Smooth muscle cell of the brain vasculature (primary cell): ENCODE data around the gene CDYL2.
"Not testable (repeated sequence)": the region's sequence is repeated elsewhere in the genome, so short reads cannot be mapped to it uniquely, and the experiment has no call there.

Experiments used
- DNase-seq: peaks from one replicate; pipeline ENCODE4 v3.0.0-alpha.2; 2012; ENCODE audit warnings: low read depth, low spot score

CDYL2 gene

DNA sequence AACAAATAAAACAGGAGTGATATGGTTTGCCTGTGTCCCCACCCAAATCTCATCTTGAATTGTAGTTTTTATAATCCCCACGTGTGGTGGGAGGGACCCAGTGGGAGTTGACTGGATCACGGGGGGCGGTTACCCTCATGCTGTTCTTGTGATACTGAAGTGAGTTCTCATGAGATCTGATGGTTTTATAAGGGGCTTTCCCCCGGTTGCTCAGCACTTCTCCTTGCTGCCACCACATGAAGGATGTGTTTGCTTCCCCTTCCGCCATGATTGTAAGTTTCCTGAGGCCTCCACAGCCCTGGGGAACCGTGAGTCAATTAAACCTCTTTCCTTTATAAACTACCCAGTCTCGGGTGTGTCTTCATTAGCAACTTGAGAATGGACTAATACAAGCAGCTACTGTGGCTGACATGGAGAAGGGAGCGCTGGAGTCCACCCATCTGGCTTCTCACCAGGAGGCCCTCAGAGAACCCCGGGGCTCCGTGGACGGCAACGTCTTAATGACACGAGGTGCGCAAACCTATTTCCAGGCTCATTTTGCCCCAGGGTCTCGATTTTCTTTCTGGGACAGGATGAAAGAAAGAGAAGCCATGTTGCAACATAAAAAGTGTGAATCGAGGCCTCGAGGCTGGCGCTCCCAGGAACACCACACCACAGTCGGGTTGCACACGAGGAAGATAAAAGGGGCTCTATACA is 134.1 kb downstream of the CDYL2 start:
- no peak for DNase-seq

GRCh38 chr16:80669673-80670072 is 134.7 kb downstream of the CDYL2 start:
- DNase-seq, result no peak

GRCh38 chr16:80667925-80668324 is 136.5 kb downstream of the CDYL2 start:
- DNase-seq, result no peak

DNA sequence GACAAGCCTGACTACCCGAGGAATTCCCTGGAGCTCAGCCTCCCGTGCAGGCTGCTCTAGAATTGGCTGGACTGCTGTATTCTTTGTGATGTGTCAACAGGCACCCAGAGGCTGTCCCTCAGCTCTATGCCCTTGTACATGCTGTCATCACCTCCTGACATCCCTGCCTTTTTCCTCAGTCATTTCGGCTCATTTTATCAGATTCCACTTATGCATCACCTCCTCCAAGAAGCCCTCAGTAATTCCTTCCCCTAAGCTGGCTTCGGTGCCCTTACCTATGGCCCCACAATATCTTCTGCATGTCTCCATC is 137.2 kb downstream of the CDYL2 start:
- DNase-seq, result no peak

DNA sequence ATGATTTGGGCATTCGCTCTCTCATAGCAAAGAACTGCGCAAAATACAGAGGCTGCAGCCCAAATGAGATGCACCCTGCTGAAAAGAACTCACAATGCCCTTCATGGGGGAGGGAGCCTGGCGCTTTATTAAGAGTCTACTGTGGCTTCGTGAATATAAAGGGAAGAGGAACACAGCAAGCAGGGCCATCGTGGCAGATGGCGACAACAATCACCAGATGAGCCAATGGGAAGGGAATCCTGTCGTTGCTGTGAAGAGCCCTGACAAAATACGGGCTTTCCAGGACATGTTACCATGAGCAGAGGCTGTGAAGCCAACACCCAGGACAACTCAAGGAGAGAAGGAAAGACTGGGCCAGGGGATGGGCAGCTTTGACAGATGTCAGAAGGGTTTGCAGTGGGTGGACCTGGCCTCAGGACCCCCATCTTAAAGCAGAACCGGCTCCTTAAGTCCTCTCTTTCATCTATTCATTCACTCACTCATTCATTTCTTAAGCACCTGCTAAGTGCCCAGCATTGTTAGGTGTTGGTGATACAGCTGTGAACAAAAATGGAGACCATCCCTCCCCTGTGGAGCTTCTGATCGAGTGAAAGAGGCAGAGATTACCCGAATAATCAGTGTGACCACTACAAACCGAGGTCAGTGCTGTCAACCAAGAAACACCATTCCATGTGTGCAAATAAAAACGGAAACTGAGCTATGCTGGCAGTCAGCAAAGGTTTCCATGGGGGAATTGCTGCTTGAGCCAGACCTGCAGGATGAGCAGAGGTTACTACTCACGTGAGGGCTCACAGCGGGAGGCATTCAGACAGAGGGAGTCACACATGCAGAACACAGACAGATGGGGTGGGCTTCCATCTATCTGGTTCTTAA is 137.8 kb downstream of the CDYL2 start:
- DNase-seq, result no peak

DNA sequence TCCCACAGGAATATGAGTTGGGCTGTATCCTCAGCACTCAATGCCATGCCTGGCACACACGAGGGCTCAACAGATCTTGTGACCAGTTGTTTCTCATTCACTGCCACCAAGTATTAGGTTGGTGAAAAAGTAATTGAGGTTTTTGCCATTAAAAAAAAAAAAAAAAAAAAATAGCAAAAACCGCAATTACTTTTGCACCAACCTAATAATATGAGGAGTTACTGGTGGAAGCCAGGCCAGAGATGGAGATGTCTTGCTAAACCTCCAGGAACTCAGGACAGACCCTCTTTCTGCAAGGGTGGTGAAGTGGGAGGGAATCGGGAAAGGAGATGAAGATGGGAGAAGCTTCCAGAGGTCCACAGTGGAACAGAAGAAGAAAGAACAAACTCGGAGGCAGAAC is 139.0 kb downstream of the CDYL2 start:
- no peak for DNase-seq

DNA sequence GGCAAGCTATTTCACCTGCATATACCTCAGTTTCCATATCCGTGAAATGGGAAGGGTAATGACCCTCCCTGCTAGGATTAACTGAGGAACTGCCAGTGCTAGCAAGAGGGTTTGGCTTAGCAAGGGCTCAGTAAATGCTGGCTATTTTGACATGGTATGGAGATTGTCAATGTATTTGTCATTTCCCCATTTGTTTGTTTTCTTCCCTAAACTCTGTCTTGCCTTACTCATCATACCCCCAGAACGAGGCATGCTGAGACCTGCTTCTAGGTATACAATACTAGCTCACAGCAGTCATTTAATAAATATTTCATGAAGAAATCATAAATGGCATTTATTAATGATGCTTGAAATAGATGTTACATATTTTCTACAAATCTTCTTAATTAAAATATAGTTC is 139.6 kb downstream of the CDYL2 start:
- DNase-seq, result no peak

GRCh38 chr16:80664226-80664625 is 140.2 kb downstream of the CDYL2 start:
- DNase-seq, result no peak

GRCh38 chr16:80663078-80663477 is 141.3 kb downstream of the CDYL2 start:
- DNase-seq, result no peak

DNA sequence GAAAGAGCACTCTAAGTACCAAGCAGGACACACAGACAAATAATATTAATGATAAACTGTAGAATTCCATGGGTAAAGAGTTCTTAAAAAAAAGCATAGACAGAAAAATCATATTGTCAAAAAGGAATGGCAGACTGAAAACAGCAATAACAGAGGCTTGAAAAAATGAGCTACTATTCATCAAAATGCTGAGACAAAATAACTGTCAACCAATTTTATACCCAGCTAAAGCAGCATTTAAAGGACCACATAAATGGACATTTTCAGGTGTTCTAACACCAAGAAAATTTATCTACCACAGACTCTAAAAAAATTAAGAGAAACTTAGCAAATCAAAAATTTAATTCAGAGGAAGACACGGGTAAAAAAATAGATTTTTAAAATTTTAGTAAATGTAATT is 144.5 kb downstream of the CDYL2 start:
- DNase-seq, result no peak

- DNase-seq, result no peak
Measured at GRCh38 chr16:80656711-80657150, 147.7 kb downstream of the CDYL2 start.

GRCh38 chr16:80656161-80656560 is 148.2 kb downstream of the CDYL2 start:
- no peak for DNase-seq

GRCh38 chr16:80655751-80656150 is 148.6 kb downstream of the CDYL2 start:
- DNase-seq, result no peak

DNA sequence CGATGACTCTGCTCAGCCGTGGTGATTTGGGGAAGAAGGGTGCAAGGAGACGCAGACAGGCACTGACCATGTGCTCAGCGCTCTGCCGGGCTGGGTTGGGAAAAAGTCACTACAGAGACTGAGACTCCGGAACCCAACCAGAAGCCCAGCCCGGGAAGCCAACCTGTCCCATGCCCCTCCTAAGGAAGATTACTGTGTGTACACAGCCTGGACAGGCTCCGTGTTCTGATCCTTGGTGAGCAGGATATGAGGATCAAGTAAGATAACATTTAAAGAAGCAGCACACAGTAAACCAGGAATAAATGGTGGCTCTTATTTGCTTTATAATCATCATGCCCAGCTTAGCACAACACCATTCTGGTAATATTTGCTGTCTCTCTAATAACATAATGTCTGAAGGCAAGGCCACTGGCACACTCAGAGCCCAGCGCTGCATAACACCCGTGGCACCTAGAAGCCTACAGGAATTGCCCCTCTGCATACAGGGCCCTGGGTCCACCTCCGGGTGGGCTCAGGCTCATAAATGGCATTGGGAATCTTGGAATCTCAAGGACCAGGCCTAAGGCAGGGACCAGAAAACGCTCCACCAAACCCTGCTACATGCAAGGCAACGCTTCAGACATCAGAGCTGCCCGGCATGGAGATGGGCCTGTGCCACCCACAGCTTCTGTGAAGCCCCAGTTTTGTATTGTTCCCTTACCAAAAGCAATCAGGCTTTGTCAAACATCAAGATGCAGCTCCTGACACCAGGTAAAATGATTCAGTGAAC is 150.1 kb downstream of the CDYL2 start:
- DNase-seq, result no peak

DNA sequence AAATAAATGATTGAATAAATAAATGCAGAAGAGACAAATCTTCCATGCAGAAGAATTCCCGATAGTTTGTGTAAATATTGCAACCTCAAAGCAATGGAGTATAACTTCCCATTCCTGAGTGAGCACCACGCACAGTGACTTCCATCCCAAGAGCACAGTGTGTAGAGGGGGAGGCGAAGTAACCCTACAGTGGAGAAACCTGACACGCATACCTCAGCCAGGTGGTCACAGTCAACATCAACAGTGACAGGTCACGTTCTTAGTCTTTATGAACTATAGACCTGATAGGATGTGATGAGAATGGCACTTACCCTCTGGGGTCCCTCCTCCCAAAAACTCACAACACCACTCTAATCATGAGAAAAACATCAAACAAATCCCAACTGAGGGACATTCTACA is 152.0 kb downstream of the CDYL2 start:
- no peak for DNase-seq

DNA sequence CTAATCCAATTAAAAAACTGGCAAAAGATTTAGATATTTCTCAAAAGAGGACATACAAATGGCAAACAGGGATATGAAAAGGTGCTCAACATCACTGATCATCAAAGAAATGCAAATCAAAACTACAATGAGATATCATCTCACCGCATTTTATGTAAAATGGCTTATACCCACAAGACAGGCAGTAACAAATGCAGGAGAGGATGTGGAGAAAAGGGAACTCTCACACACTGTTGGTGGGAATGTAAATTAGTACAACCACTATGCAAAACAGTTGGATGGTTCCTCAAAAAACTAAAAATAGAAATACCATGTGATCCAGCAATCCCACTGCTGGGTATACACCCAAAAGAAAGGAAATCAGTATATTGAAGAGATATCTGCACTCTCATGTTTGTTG is 154.1 kb downstream of the CDYL2 start:
- not testable (repeated sequence) for DNase-seq

- no peak for DNase-seq
Measured at GRCh38 chr16:80640316-80640715, 164.1 kb downstream of the CDYL2 start.

- DNase-seq, result no peak
Measured at GRCh38 chr16:80639636-80640035, 164.8 kb downstream of the CDYL2 start.

GRCh38 chr16:80637621-80638020 is 166.8 kb downstream of the CDYL2 start:
- no peak for DNase-seq

DNA sequence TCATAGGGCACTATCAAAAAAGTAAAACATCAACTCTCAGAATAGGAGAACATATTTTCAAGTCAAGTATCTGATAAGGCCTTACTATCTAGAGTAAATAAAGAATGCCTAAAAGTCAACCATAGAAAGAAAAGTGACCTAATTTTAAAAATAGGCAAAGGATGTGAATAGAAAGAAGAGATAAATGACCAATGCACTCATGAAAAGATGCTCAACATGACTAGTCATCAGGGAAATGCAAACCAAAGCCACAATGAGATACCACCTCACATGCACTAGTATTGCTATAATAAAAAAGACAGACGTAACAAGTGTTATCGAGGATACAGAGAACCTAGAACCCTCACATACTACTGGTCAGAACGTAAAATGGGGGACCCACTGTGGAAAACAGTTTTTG is 172.8 kb downstream of the CDYL2 start:
- no peak for DNase-seq

- DNase-seq, result no peak
Measured at GRCh38 chr16:80628254-80628653, 176.1 kb downstream of the CDYL2 start.

- DNase-seq, result no peak
Measured at GRCh38 chr16:80627108-80627507, 177.3 kb downstream of the CDYL2 start.
